ENCODE measurements around the gene KCNK15. TPM values are rescaled to one million over a fixed set of nuclear protein-coding genes. Genes with fewer than 3 reads are reported as not detected.

Gene KCNK15
- polyA plus RNA-seq, 1 donor (not counting 4 experiments of a cell fraction or from before 2014, with no cell fraction given) = not detected

- dilution Hi-C loops (cut with MboI; ENCODE audit: extremely low pct_ligation_motif_present, low sequenced_read_pairs) = no loop called here
- H3K27me3 ChIP-seq (ENCODE audit: control insufficient read depth, extremely low read depth, insufficient read depth, low read length) = no peaks in the 10 kb centered on the region
These were observed 43.2 kb downstream of the KCNK15 start for GRCh38 chr20:44788706-44789456.

GRCh38 chr20:44790638-44791393 is 45.2 kb downstream of the KCNK15 start:
- H3K9me1 ChIP-seq (ENCODE audit: control insufficient read depth, extremely low read depth, insufficient read depth, low read length) = no peaks in the 10 kb centered on the region
- DNase-seq (ENCODE audit: low read depth, low spot score) (no peak), FAIRE-seq (no peak)
- H3K4me2 ChIP-seq (ENCODE audit: control insufficient read depth, extremely low read depth, insufficient read depth, low read depth, low read length) = no peak overlapping the region
- no peaks in the 10 kb centered on the region for H3K36me3 ChIP-seq (ENCODE audit: control insufficient read depth in 2 of 2, extremely low read depth in 1 of 2, insufficient read depth in 2 of 2, low read length in 2 of 2)
- H3K79me2 ChIP-seq (ENCODE audit: control insufficient read depth, insufficient read depth, low read length) = no peaks in the 10 kb centered on the region
- H2AFZ ChIP-seq (ENCODE audit: control insufficient read depth, low read length) = no peak overlapping the region
- H3K4me3 ChIP-seq (ENCODE audit: control insufficient read depth in 2 of 3, extremely low read depth in 1 of 3, insufficient read depth in 2 of 3, low read depth in 1 of 3, low read length in 3 of 3) = no peak overlapping the region
- no peak for TF ChIP-seq EZH2 (IDR thresholded peaks at IDR 0.05; ENCODE audit: low read length)
- no peak for TF ChIP-seq CTCF (optimal IDR thresholded peaks at IDR 0.05 in 1 of 3, IDR thresholded peaks at IDR 0.05 in 1 of 3, conservative IDR thresholded peaks at IDR 0.05 in 1 of 3; ENCODE audit: extremely low read depth in 1 of 3, insufficient read depth in 2 of 3, low read length in 3 of 3)
- H3K9me3 ChIP-seq (ENCODE audit: control insufficient read depth, low read depth, low read length) = no peaks in the 10 kb centered on the region
- no peak overlapping the region for H3K27ac ChIP-seq (ENCODE audit: control insufficient read depth, insufficient read depth, low read length)
- no peaks in the 10 kb centered on the region for H3K27me3 ChIP-seq (ENCODE audit: control insufficient read depth, extremely low read depth, insufficient read depth, low read length)
- no peak overlapping the region for H3K9ac ChIP-seq (ENCODE audit: control insufficient read depth, extremely low read depth, insufficient read depth, low read length)
- no peaks in the 10 kb centered on the region for H4K20me1 ChIP-seq (ENCODE audit: control insufficient read depth, extremely low read depth, insufficient read depth, low read length)
- dilution Hi-C loops (cut with MboI; ENCODE audit: extremely low pct_ligation_motif_present, low sequenced_read_pairs) = no loop called here
- no peaks in the 10 kb centered on the region for H3K4me1 ChIP-seq (ENCODE audit: control insufficient read depth, extremely low read depth, insufficient read depth, low read length)

More at GRCh38 chr20:44788706-44789456, 43.2 kb downstream of the KCNK15 start:
- no peak overlapping the region for H3K4me2 ChIP-seq (ENCODE audit: control insufficient read depth, extremely low read depth, insufficient read depth, low read depth, low read length)
- H3K36me3 ChIP-seq (ENCODE audit: control insufficient read depth in 2 of 2, extremely low read depth in 1 of 2, insufficient read depth in 2 of 2, low read length in 2 of 2) = no peaks in the 10 kb centered on the region
- H3K9me1 ChIP-seq (ENCODE audit: control insufficient read depth, extremely low read depth, insufficient read depth, low read length) = no peaks in the 10 kb centered on the region
- no peaks in the 10 kb centered on the region for H4K20me1 ChIP-seq (ENCODE audit: control insufficient read depth, extremely low read depth, insufficient read depth, low read length)
- no peak for FAIRE-seq
- TF ChIP-seq EZH2 (IDR thresholded peaks at IDR 0.05; ENCODE audit: low read length) (no peak), CTCF (optimal IDR thresholded peaks at IDR 0.05 in 1 of 3, IDR thresholded peaks at IDR 0.05 in 1 of 3, conservative IDR thresholded peaks at IDR 0.05 in 1 of 3; ENCODE audit: extremely low read depth in 1 of 3, insufficient read depth in 2 of 3, low read length in 3 of 3) (no peak)
- no peak overlapping the region for H3K27ac ChIP-seq (ENCODE audit: control insufficient read depth, insufficient read depth, low read length)
- DNase-seq (ENCODE audit: low read depth, low spot score) = no peak
- no peaks in the 10 kb centered on the region for H3K9me3 ChIP-seq (ENCODE audit: control insufficient read depth, low read depth, low read length)
- H3K4me1 ChIP-seq (ENCODE audit: control insufficient read depth, extremely low read depth, insufficient read depth, low read length) = no peaks in the 10 kb centered on the region
- H3K4me3 ChIP-seq (ENCODE audit: control insufficient read depth in 2 of 3, extremely low read depth in 1 of 3, insufficient read depth in 2 of 3, low read depth in 1 of 3, low read length in 3 of 3) = no peak overlapping the region
- H3K79me2 ChIP-seq (ENCODE audit: control insufficient read depth, insufficient read depth, low read length) = no peaks in the 10 kb centered on the region
- H2AFZ ChIP-seq (ENCODE audit: control insufficient read depth, low read length) = no peak overlapping the region
- no peak overlapping the region for H3K9ac ChIP-seq (ENCODE audit: control insufficient read depth, extremely low read depth, insufficient read depth, low read length)

Measured in keratinocyte (primary cell).